NB4 (cell line): ENCODE data around the gene OTUD7B.

Experiments
- MYC ChIP-seq: IDR thresholded peaks from 2 replicates; pipeline ENCODE4 v1.6.1; 2011; ENCODE audit warnings: low read depth, low read length
- POLR2A ChIP-seq: IDR thresholded peaks from 2 replicates; pipeline ENCODE4 v1.6.1; 2011; ENCODE audit warnings: mild to moderate bottlenecking; ENCODE audit not compliant: insufficient read length; ENCODE audit errors: extremely low read depth
- TF ChIP-seq, protein P1 (sequence below): IDR thresholded peaks from one replicate; pipeline ENCODE4 v1.5.1; 2012; ENCODE audit warnings: low read depth, low read length
- TF ChIP-seq, protein P2 (sequence below): IDR thresholded peaks from 2 replicates; pipeline ENCODE4 v1.6.1; 2011; ENCODE audit warnings: low read depth, low read length

DNA sequence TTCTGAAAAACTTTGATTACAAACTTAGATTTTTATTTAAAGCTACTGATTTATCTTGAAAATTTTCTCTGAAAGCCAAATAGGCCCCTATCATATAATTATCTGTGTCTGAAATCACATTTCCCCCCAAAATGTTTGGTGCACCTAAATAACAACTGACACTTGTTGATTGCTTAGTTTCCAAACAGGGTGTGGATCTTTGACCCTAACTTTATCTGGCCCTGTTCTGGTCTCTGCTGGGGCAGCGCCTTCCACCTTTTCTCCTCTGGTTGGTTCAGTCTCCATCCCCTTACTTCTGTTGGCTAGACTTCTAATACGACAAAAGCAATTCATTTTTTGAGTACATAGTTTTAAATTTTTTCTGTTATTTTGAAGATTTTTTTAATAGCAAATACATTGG, 10.2 kb upstream of the OTUD7B start:
- TF ChIP-seq, protein P1, sequence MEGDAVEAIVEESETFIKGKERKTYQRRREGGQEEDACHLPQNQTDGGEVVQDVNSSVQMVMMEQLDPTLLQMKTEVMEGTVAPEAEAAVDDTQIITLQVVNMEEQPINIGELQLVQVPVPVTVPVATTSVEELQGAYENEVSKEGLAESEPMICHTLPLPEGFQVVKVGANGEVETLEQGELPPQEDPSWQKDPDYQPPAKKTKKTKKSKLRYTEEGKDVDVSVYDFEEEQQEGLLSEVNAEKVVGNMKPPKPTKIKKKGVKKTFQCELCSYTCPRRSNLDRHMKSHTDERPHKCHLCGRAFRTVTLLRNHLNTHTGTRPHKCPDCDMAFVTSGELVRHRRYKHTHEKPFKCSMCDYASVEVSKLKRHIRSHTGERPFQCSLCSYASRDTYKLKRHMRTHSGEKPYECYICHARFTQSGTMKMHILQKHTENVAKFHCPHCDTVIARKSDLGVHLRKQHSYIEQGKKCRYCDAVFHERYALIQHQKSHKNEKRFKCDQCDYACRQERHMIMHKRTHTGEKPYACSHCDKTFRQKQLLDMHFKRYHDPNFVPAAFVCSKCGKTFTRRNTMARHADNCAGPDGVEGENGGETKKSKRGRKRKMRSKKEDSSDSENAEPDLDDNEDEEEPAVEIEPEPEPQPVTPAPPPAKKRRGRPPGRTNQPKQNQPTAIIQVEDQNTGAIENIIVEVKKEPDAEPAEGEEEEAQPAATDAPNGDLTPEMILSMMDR: no peak
- TF ChIP-seq, protein P2, sequence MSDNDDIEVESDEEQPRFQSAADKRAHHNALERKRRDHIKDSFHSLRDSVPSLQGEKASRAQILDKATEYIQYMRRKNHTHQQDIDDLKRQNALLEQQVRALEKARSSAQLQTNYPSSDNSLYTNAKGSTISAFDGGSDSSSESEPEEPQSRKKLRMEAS: no peak
- TF ChIP-seq POLR2A (no peak), MYC (no peak)
